Neural cell (in vitro differentiated cells): ENCODE data around the gene PHF21A.

Experiments used
- CTCF ChIP-seq: fragments of 450-650 bp; IDR thresholded peaks from 2 replicates; pipeline ENCODE4 v1.5.1; 2014; ENCODE audit warnings: antibody characterized with exemption, mild to moderate bottlenecking, moderate library complexity; ENCODE audit not compliant: poor library complexity, severe bottlenecking
- EZH2 ChIP-seq: fragments of 200-600, 300-800 bp; shearing (Covaris generic), sonication (generic); IDR thresholded peaks from 2 replicates; pipeline ENCODE4 v1.6.1; 2014; ENCODE audit warnings: antibody characterized with exemption, low read length, borderline replicate concordance, mild to moderate bottlenecking; ENCODE audit not compliant: insufficient read depth, poor library complexity, severe bottlenecking
- RAD21 ChIP-seq: fragments of 450-650 bp; conservative IDR thresholded peaks from 2 replicates; pipeline ENCODE4 v1.6.1; 2014; ENCODE audit warnings: antibody characterized with exemption, mild to moderate bottlenecking, moderate library complexity
- SMC3 ChIP-seq: fragments of 450-650 bp; conservative IDR thresholded peaks from 2 replicates; pipeline ENCODE4 v1.6.1; 2014; ENCODE audit warnings: antibody characterized with exemption, mild to moderate bottlenecking, moderate library complexity; ENCODE audit not compliant: poor library complexity

- no peak for TF ChIP-seq EZH2
- no peak for TF ChIP-seq SMC3
- TF ChIP-seq CTCF = no peak
- no peak for TF ChIP-seq RAD21
Observed at GRCh38 chr11:46114961-46115360, 6.3 kb downstream of the PHF21A start.
